ENCODE measurements around the gene VPS4B.

VPS4B gene

DNA sequence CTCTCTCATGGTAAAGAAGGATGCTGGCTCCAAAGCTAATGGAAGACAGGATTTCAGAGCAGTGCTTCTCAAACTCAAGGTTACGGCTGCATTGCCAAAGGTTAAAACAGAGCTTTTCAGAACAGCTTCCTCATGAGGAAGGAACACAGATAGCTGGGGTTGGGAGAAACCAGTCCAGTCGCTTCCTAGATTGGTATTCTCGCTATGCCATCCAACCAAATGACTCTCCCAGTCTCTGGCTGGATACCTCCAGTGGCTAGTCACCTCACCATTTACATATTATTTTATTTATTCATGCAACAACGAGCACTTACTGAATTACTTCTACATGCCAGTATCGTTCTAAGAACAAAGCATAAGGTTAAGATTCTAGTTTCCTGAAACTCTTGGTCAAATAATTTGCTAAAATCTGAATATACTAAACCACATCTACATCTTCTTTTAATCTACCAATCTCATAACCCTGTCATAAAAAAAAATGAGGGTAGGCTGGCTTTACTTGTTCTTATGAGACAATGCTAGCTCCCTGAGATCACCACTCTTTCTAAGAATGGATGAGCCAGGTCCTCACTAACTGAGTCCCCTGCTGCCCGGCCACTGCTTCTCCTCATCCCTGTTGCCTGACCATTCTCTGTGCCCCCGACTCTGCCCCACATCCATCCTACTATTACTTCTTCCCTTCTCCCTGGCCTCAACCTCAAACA, 75.6 kb downstream of the VPS4B start:
- Histone ChIP-seq H3K27ac (ENCODE audit: low read length) (no peak overlapping the region), H3K9me2 (replicated peaks; ENCODE audit: insufficient read depth, low read length) (no peaks in the 10 kb centered on the region), H4K20me1 (ENCODE audit: insufficient read depth, low read length) (no peaks in the 10 kb centered on the region), H3K9ac (ENCODE audit: low read length) (no peak overlapping the region), H3F3A (ENCODE audit: insufficient read depth, low read length) (peaks cover 21% of the 10 kb centered on the region), H3K79me2 (ENCODE audit: low read length) (no peaks in the 10 kb centered on the region), H2AFZ (ENCODE audit: low read length) (no peak overlapping the region), H3K9me3 (replicated peaks; ENCODE audit: insufficient read depth, low read length) (no peaks in the 10 kb centered on the region), H3K4me1 (ENCODE audit: low read length) (peaks cover 23% of the 10 kb centered on the region), H3K4me2 (ENCODE audit: low read depth, low read length) (no peak overlapping the region), H3K27me3 (replicated peaks; ENCODE audit: insufficient read depth, low read length) (no peaks in the 10 kb centered on the region), H3K4me3 (ENCODE audit: low read length) (no peak overlapping the region), H3K36me3 (replicated peaks; ENCODE audit: insufficient read depth, low read length) (peaks cover 4% of the 10 kb centered on the region)
- TF ChIP-seq EZH2phosphoT487 (IDR thresholded peaks at IDR 0.05; ENCODE audit: low read length), result no peak
- TF ChIP-seq EZH2 (optimal IDR thresholded peaks at IDR 0.05; ENCODE audit: low read depth, low read length), result no peak
- TF ChIP-seq, protein P1, sequence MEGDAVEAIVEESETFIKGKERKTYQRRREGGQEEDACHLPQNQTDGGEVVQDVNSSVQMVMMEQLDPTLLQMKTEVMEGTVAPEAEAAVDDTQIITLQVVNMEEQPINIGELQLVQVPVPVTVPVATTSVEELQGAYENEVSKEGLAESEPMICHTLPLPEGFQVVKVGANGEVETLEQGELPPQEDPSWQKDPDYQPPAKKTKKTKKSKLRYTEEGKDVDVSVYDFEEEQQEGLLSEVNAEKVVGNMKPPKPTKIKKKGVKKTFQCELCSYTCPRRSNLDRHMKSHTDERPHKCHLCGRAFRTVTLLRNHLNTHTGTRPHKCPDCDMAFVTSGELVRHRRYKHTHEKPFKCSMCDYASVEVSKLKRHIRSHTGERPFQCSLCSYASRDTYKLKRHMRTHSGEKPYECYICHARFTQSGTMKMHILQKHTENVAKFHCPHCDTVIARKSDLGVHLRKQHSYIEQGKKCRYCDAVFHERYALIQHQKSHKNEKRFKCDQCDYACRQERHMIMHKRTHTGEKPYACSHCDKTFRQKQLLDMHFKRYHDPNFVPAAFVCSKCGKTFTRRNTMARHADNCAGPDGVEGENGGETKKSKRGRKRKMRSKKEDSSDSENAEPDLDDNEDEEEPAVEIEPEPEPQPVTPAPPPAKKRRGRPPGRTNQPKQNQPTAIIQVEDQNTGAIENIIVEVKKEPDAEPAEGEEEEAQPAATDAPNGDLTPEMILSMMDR (IDR thresholded peaks at IDR 0.05; ENCODE audit: low read length), result no peak
- no peak for DNase-seq

DNA sequence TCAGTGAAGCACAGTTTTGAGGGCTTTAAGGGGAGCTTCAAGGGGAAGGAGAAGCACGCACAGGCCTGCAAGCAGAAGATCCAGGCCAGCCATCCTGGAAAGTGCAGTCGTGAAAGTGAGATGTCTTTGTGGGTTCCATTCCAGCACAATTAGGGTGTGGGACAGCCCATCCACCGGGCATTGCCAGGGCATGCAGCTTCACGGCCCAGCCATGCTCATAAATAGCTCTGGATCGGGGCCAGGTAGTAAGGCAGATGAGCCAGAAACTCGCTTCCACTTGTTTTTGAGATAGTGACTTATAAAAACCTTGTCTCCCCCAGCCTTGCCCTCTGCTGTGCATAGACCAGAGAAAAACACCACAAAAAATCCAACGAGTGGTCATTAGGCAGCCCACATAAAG, 76.2 kb downstream of the VPS4B start:
- Histone ChIP-seq H3K36me3 (replicated peaks; ENCODE audit: insufficient read depth, low read length) (peaks cover 4% of the 10 kb centered on the region; the same call in 1 of the 2 replicates), H3K4me3 (ENCODE audit: low read length) (no peak overlapping the region), H2AFZ (ENCODE audit: low read length) (no peak overlapping the region), H3K9ac (ENCODE audit: low read length) (no peak overlapping the region), H3K4me1 (ENCODE audit: low read length) (peaks cover 23% of the 10 kb centered on the region), H3F3A (ENCODE audit: insufficient read depth, low read length) (peaks cover 21% of the 10 kb centered on the region), H3K79me2 (ENCODE audit: low read length) (no peaks in the 10 kb centered on the region), H3K9me2 (replicated peaks; ENCODE audit: insufficient read depth, low read length) (no peaks in the 10 kb centered on the region), H3K4me2 (ENCODE audit: low read depth, low read length) (no peak overlapping the region), H3K27ac (ENCODE audit: low read length) (no peak overlapping the region), H4K20me1 (ENCODE audit: insufficient read depth, low read length) (no peaks in the 10 kb centered on the region), H3K27me3 (replicated peaks; ENCODE audit: insufficient read depth, low read length) (no peaks in the 10 kb centered on the region), H3K9me3 (replicated peaks; ENCODE audit: insufficient read depth, low read length) (no peaks in the 10 kb centered on the region)
- no peak for TF ChIP-seq EZH2 (optimal IDR thresholded peaks at IDR 0.05; ENCODE audit: low read depth, low read length)
- TF ChIP-seq EZH2phosphoT487 (IDR thresholded peaks at IDR 0.05; ENCODE audit: low read length), result no peak
- TF ChIP-seq, protein P1 (IDR thresholded peaks at IDR 0.05; ENCODE audit: low read length), result no peak
- DNase-seq, result no peak

DNA sequence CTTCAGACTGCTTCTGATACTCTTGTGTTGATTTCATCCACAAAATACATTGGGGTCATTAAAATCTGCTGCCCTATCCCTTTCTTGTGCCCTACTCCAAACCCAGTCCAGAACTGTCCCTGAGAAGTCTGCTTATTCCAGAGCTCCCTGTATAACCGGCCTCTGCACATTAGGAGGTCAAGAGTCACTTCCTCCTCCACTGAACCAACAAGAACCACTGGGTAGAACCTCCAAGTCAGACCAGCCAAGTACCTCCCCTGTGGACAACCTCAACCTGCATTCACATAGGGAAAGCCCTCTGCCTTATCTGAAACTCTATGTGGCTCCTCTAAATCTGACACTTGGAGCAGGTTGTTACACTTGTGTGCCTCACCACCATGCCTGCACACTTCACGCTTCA, 77.4 kb downstream of the VPS4B start:
- H3K27me3 ChIP-seq (replicated peaks; ENCODE audit: insufficient read depth, low read length), result no peaks in the 10 kb centered on the region
- no peak for DNase-seq
- no peaks in the 10 kb centered on the region for H3K9me3 ChIP-seq (replicated peaks; ENCODE audit: insufficient read depth, low read length)
- H3K9ac ChIP-seq (ENCODE audit: low read length), result no peak overlapping the region
- peaks cover 22% of the 10 kb centered on the region for H3K4me1 ChIP-seq (ENCODE audit: low read length)
- TF ChIP-seq EZH2 (optimal IDR thresholded peaks at IDR 0.05; ENCODE audit: low read depth, low read length) (no peak), EZH2phosphoT487 (IDR thresholded peaks at IDR 0.05; ENCODE audit: low read length) (no peak)
- TF ChIP-seq, protein P1 (IDR thresholded peaks at IDR 0.05; ENCODE audit: low read length), result no peak
- peaks cover 21% of the 10 kb centered on the region for H3F3A ChIP-seq (ENCODE audit: insufficient read depth, low read length)
- H3K4me2 ChIP-seq (ENCODE audit: low read depth, low read length), result no peak overlapping the region
- no peaks in the 10 kb centered on the region for H4K20me1 ChIP-seq (ENCODE audit: insufficient read depth, low read length)
- H3K27ac ChIP-seq (ENCODE audit: low read length), result no peak overlapping the region
- no peak overlapping the region for H2AFZ ChIP-seq (ENCODE audit: low read length)
- no peak overlapping the region for H3K4me3 ChIP-seq (ENCODE audit: low read length)
- H3K79me2 ChIP-seq (ENCODE audit: low read length), result no peaks in the 10 kb centered on the region
- H3K9me2 ChIP-seq (replicated peaks; ENCODE audit: insufficient read depth, low read length), result no peaks in the 10 kb centered on the region
- peaks cover 2% of the 10 kb centered on the region; the same call in 1 of the 2 replicates for H3K36me3 ChIP-seq (replicated peaks; ENCODE audit: insufficient read depth, low read length)

Data from MM.1S (cell line).